AG08396 (cell line): Measurements from ENCODE around the gene DZANK1.
"Not testable (repeated sequence)": the region's sequence is repeated elsewhere in the genome, so short reads cannot be mapped to it uniquely, and the experiment has no call there.

Experiments used
- DNase-seq: peaks from one replicate; pipeline ENCODE4 v3.0.0; 2012; ENCODE audit warnings: low spot score, mixed read lengths

DZANK1 gene

GRCh38 chr20:18377896-18378481, 88.8 kb downstream of the DZANK1 start:
- DNase-seq = no peak

- DNase-seq = not testable (repeated sequence)
Observed at GRCh38 chr20:18375551-18375950, 91.3 kb downstream of the DZANK1 start.

- DNase-seq = no peak
Observed at GRCh38 chr20:18372296-18372695, 94.5 kb downstream of the DZANK1 start.

- no peak for DNase-seq
Observed at GRCh38 chr20:18364768-18365167, 102.1 kb downstream of the DZANK1 start.

GRCh38 chr20:18363708-18364107, 103.1 kb downstream of the DZANK1 start:
- no peak for DNase-seq

GRCh38 chr20:18362916-18363315, 103.9 kb downstream of the DZANK1 start:
- no peak for DNase-seq

GRCh38 chr20:18361678-18362077, 105.2 kb downstream of the DZANK1 start:
- no peak for DNase-seq

GRCh38 chr20:18360635-18361034, 106.2 kb downstream of the DZANK1 start:
- no peak for DNase-seq

- no peak for DNase-seq
Observed at GRCh38 chr20:18359854-18360253, 107.0 kb downstream of the DZANK1 start.

- DNase-seq = not testable (repeated sequence)
Observed at GRCh38 chr20:18349749-18350148, 117.1 kb downstream of the DZANK1 start.
